Smooth muscle cell (in vitro differentiated cells): ENCODE results near the gene ALDH8A1. TPM values are rescaled to one million over a fixed set of nuclear protein-coding genes. Genes with fewer than 3 reads are reported as not detected.
"Not testable (repeated sequence)": the region's sequence is repeated elsewhere in the genome, so short reads cannot be mapped to it uniquely, and the experiment has no call there.

Source experiments
- DNase-seq: peaks from one replicate; lab custom pipeline; 2025; ENCODE audit not compliant: unreplicated experiment; lab: John Stamatoyannopoulos, UW
- H2AFZ ChIP-seq: fragments of 200-600 bp; sonication (generic); 2 replicates; pipeline ENCODE4 v1.6.0; 2016; ENCODE audit warnings: antibody characterized with exemption, low read depth, mild to moderate bottlenecking
- H3F3A ChIP-seq: fragments of 200-600 bp; sonication (generic); 2 replicates; pipeline ENCODE4 v1.6.0; 2017; ENCODE audit warnings: antibody characterized with exemption, low read depth
- H3K27ac ChIP-seq: fragments of 200-600 bp; sonication (generic); 2 replicates; pipeline ENCODE4 v1.5.1; 2016; ENCODE audit warnings: low read depth, mild to moderate bottlenecking
- H3K27me3 ChIP-seq: fragments of 200-600 bp; sonication (generic); 2 replicates; pipeline ENCODE4 v1.6.1; 2016; ENCODE audit warnings: low read depth, mild to moderate bottlenecking
- H3K36me3 ChIP-seq: fragments of 200-600 bp; sonication (generic); 2 replicates; pipeline ENCODE4 v1.5.1; 2016; ENCODE audit warnings: low read depth
- H3K4me1 ChIP-seq: fragments of 200-600 bp; sonication (generic); 2 replicates; pipeline ENCODE4 v1.5.1; 2016; ENCODE audit warnings: low read depth
- H3K4me2 ChIP-seq: fragments of 200-600 bp; sonication (generic); 2 replicates; pipeline ENCODE4 v1.6.0; 2016; ENCODE audit warnings: mild to moderate bottlenecking
- H3K4me3 ChIP-seq: fragments of 200-600 bp; sonication (generic); 2 replicates; pipeline ENCODE4 v1.5.1; 2016; ENCODE audit warnings: mild to moderate bottlenecking
- H3K79me2 ChIP-seq: fragments of 200-600 bp; sonication (generic); 2 replicates; pipeline ENCODE4 v1.6.0; 2016; ENCODE audit warnings: low read depth, mild to moderate bottlenecking
- H3K9ac ChIP-seq: fragments of 200-600 bp; sonication (generic); 2 replicates; pipeline ENCODE4 v1.6.0; 2016; ENCODE audit warnings: low read depth
- H3K9me3 ChIP-seq: fragments of 200-600 bp; sonication (generic); replicated peaks from 2 replicates; pipeline ENCODE4 v1.5.1; 2016; ENCODE audit warnings: low read depth
- H4K20me1 ChIP-seq: fragments of 200-600 bp; sonication (generic); 2 replicates; pipeline ENCODE4 v1.6.0; 2016; ENCODE audit warnings: low read depth
- WGBS: methylation state at CpG from one replicate; pipeline ENCODE4 v1.1.7; 2016; ENCODE audit warnings: low lambda C conversion rate; 5-methylcytosine and 5-hydroxymethylcytosine counted together
- polyA plus RNA-seq: library from polyadenylated mRNA; unstranded; fragments of >200 nt; fragmentation: Nextera tagmentation; extraction: Ambion mirVana; gene quantifications from 2 replicates; pipeline ENCODE4 v1.2.1, GENCODE V29; 2016
- total RNA-seq: library from RNA; depleted of rRNA; stranded (reverse); fragments of >200 nt; gene quantifications from 2 replicates; pipeline ENCODE4 v1.2.3, GENCODE V29; 2014
- TF ChIP-seq, protein P1 (sequence below): fragments of 200-600 bp; sonication (generic); IDR thresholded peaks from 2 replicates; pipeline ENCODE4 v1.5.1; 2017; ENCODE audit warnings: borderline replicate concordance, mild to moderate bottlenecking, antibody characterized with exemption; ENCODE audit not compliant: insufficient read depth, poor library complexity, severe bottlenecking

ALDH8A1 gene
- total and polyA plus RNA-seq, 2 experiments from 2014 or later: 0.64 to 11.2 TPM

DNA sequence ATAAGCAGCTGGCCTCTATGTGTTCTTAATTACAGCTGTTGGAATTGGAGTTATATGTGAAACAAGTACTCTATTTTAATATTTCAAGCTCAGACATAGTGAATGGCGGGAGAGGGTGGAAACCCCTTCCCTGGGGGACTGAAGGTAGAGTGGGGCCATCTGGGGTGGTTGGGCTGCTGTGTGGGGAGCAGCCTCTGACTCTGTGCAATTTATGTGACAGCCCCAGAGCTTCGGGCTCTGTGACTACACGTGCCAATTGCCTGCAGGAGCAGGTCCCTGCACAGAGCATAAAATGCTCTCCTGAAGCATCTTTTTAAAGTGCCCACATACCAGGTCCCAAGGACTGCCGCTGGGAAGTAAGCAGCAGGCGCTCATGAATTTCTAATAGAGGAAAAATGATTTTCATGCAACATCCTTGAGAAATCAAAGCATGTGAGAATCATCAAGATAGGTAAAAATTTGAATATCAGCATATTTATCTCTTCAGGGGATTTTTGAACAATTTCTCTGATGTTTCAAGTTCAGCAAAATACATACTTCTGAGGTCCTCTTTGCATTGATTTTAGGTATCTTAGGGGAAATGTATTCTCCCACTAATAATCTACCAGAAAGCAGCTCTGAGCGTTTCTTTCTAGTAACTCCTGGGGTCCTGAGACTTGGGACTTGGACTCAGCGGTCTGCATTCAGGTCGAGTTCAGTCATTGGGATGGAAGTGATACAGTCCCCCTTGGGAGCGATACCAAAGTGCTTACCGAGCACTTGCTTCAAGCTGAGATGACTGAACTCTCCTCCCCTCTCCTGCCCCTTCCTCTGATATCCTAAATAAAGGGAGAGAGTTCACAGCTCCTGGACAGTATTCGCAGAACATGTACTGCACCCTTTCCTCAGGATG is 40.0 kb downstream of the ALDH8A1 start:
- H3K79me2 ChIP-seq: no peaks in the 10 kb centered on the region
- no peaks in the 10 kb centered on the region for H3K36me3 ChIP-seq
- H3K4me3 ChIP-seq: no peak overlapping the region
- no peaks in the 10 kb centered on the region for H4K20me1 ChIP-seq
- H3K9me3 ChIP-seq: no peaks in the 10 kb centered on the region
- peaks cover 6% of the 10 kb centered on the region for H3F3A ChIP-seq
- TF ChIP-seq, protein P1, sequence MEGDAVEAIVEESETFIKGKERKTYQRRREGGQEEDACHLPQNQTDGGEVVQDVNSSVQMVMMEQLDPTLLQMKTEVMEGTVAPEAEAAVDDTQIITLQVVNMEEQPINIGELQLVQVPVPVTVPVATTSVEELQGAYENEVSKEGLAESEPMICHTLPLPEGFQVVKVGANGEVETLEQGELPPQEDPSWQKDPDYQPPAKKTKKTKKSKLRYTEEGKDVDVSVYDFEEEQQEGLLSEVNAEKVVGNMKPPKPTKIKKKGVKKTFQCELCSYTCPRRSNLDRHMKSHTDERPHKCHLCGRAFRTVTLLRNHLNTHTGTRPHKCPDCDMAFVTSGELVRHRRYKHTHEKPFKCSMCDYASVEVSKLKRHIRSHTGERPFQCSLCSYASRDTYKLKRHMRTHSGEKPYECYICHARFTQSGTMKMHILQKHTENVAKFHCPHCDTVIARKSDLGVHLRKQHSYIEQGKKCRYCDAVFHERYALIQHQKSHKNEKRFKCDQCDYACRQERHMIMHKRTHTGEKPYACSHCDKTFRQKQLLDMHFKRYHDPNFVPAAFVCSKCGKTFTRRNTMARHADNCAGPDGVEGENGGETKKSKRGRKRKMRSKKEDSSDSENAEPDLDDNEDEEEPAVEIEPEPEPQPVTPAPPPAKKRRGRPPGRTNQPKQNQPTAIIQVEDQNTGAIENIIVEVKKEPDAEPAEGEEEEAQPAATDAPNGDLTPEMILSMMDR: no peak
- H3K9ac ChIP-seq: peak overlapping the region; percentile 71
- H3K4me2 ChIP-seq: peak overlapping the region; percentile 68
- no peaks in the 10 kb centered on the region for H3K27me3 ChIP-seq
- no peaks in the 10 kb centered on the region for H3K4me1 ChIP-seq
- DNase-seq: no peak
- peak overlapping the region; percentile 91 for H3K27ac ChIP-seq
- 79% methylated on average over 11 of the region's 11 CpGs for WGBS
- H2AFZ ChIP-seq: no peak overlapping the region

DNA sequence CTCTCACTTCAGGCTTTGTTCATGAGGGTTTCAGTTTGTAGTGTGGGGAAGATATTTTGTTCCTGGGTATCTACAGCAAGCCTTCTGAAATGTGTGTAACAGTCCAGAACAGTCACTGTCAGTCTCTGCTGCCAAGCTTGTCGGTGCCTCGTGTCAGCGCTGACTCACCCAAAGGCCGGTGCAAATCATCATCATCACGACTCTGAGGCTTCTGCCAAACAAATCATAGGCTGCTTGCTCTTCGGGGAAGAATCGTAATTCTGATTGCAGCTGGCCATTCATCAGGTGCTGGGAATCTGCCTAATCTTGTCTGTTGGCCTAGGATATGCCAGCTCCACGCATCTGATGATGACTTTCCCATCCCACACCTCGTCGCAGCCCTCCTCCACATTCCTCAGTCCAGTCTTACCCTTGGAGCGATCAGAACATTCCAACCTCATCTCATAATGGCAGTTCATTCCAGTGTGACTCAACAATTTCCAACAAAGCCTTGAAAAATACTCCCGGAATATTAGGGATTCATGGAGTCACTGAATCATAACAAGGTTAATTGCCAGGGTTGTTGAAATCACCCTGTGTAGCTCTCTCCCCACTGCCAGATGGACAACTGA is 40.9 kb downstream of the ALDH8A1 start:
- H3K9me3 ChIP-seq: no peaks in the 10 kb centered on the region
- no peaks in the 10 kb centered on the region for H3K4me1 ChIP-seq
- WGBS: 13% methylated on average over 12 of the region's 12 CpGs
- no peak overlapping the region for H2AFZ ChIP-seq
- H3K79me2 ChIP-seq: no peaks in the 10 kb centered on the region
- H3K36me3 ChIP-seq: no peaks in the 10 kb centered on the region
- H3K4me3 ChIP-seq: no peak overlapping the region
- H3F3A ChIP-seq: peaks cover 6% of the 10 kb centered on the region
- TF ChIP-seq, protein P1: no peak
- DNase-seq: peak; percentile 14
- H3K9ac ChIP-seq: peak overlapping the region; percentile 71
- H3K27me3 ChIP-seq: no peaks in the 10 kb centered on the region
- H3K4me2 ChIP-seq: peak overlapping the region; percentile 68
- peak overlapping the region; percentile 91 for H3K27ac ChIP-seq
- H4K20me1 ChIP-seq: no peaks in the 10 kb centered on the region

DNA sequence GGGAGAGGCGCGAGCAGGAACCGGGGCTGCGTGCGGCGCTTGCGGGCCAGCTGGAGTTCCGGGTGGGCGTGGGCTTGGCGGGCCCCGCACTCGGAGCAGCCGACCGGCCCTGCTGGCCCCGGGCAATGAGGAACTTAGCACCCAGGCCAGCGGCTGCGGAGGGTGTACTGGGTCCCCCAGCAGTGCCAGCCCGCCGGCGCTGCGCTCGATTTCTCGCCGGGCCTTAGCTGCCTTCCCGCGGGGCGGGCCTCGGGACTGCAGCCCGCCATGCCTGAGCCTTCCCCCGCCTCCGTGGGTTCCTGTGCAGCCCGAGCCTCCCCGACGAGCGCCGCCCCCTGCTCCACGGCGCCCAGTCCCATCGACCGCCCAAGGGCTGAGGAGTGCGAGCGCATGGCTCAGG is 45.2 kb downstream of the ALDH8A1 start:
- not testable (repeated sequence) for H3K4me3 ChIP-seq

DNA sequence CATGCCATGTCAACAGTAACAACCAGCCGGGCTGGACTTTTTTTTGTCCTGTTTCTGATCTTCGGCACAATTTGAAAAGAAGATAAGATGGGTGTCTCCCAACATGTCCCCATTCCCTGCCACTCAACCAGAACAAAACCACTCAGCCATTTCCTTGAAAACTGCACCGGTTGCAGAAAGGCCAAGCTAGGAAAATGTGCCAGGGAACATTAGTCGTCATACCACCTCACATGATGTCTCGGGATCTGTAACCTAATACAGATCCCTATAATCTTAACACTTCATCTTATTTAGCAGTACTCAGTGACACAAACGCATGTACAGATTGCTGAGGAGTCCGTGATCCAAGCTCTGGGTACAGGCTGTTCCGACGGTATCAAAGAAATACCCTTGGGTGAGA is 46.5 kb downstream of the ALDH8A1 start:
- Histone ChIP-seq H3K9ac (no peak overlapping the region), H3K27ac (no peak overlapping the region), H3K4me2 (no peak overlapping the region), H3K4me1 (no peaks in the 10 kb centered on the region), H3K9me3 (no peaks in the 10 kb centered on the region), H4K20me1 (no peaks in the 10 kb centered on the region), H3K36me3 (no peaks in the 10 kb centered on the region), H2AFZ (no peak overlapping the region), H3F3A (peaks cover 5% of the 10 kb centered on the region), H3K4me3 (no peak overlapping the region), H3K79me2 (no peaks in the 10 kb centered on the region), H3K27me3 (no peaks in the 10 kb centered on the region)
- TF ChIP-seq, protein P1: no peak
- DNase-seq: no peak
- 91% methylated on average over 9 of the region's 9 CpGs for WGBS

More for the DNA sequence above, 45.2 kb downstream of the ALDH8A1 start:
- H3K36me3 ChIP-seq, H3K9me3 ChIP-seq, H2AFZ ChIP-seq, H4K20me1 ChIP-seq, H3K79me2 ChIP-seq, H3K9ac ChIP-seq, DNase-seq, H3K27me3 ChIP-seq, H3F3A ChIP-seq, H3K27ac ChIP-seq, H3K4me2 ChIP-seq, H3K4me1 ChIP-seq: not testable (repeated sequence)
- WGBS: over 99% methylated on average over 15 of the region's 42 CpGs
